ENCODE measurements around the gene ANKS1A. TPM values are rescaled to one million over a fixed set of nuclear protein-coding genes. Genes with fewer than 3 reads are reported as not detected.
A peak's percentile ranks its signal among the peaks of the same experiment; 100 is the strongest.

Gene ANKS1A
- total RNA-seq, 1 donor from 2014 or later: 9.9 TPM

DNA sequence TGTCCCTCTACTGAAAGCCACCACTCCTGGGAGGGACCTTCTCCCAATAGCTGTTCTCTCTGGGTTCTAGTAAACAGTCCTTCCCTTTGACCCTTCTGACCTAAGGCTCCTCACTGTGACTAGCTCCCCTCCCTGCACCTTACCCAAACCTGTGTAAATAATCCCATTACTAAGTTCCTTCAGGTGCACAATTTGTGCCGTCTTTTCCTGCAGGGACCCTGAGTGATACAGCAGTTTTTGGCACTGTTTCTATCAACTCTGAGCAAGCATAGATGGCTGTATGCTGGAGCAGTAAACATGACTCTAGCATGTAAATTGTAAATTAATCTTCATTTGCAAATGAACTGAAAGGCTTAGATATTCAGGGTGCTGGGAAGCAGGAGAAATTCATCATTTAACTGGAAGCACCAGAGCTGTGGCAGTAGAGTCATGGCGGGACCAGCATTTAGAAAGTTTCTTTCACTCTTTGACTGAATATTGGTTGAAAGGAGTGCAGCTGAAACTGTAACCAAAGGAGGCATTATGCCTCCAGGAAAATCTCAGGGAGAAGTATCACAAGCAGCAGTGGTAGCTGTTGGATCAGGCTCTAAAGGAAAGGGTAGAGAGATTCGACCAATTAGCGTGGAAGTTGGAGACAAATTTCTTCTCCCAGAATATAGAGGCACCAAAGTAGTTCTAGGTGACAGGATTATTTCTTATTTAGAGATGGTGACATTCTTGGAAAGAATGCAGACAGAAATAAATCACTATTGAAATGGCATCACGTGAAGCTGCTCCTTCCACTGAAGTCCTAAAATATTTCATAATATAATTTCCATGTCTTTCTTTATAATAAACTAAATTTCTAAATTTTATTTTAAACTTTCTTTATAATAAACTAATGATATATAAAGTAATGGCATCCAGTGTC is 134.3 kb downstream of the ANKS1A start:
- no peak for DNase-seq (ENCODE audit: low spot score)

DNA sequence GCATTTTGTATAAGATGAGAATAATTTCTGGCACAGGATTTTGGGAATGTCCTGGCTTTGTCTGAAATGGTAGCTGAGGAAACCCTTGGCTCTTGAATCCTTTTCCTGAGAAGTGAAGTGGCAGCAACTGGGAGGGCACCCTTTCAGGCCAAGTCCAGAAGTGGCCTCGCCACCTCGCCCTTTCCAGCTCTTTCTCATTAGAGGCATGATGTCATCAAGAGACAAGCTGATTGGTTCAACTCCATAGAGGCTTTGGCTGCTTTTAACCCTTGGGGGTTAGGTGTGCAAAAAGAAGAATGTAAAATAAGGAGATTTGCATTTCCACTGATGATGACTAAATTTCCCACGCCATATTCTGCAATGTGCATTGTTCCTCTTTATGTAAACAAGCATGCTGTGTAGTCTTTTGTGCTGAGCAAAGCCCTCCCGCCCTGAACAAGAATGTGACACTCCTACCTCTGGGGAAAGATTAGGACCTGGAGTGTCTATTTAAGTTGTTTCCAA is 135.5 kb downstream of the ANKS1A start:
- DNase-seq (ENCODE audit: low spot score): peak; percentile 56

- no peak for DNase-seq (ENCODE audit: low spot score)
Observed at GRCh38 chr6:35025232-35026188, 136.5 kb downstream of the ANKS1A start.

- DNase-seq (ENCODE audit: low spot score): no peak
Observed at GRCh38 chr6:35026434-35027222, 137.6 kb downstream of the ANKS1A start.

GRCh38 chr6:35027807-35028206 is 138.8 kb downstream of the ANKS1A start:
- no peak for DNase-seq (ENCODE audit: low spot score)

GRCh38 chr6:35028781-35029769 is 140.0 kb downstream of the ANKS1A start:
- no peak for DNase-seq (ENCODE audit: low spot score)

GRCh38 chr6:35030099-35030498 is 141.0 kb downstream of the ANKS1A start:
- no peak for DNase-seq (ENCODE audit: low spot score)

- no peak for DNase-seq (ENCODE audit: low spot score)
Observed at GRCh38 chr6:35031611-35032529, 142.8 kb downstream of the ANKS1A start.

- DNase-seq (ENCODE audit: low spot score): no peak
Observed at GRCh38 chr6:35033683-35034082, 144.6 kb downstream of the ANKS1A start.

- DNase-seq (ENCODE audit: low spot score): no peak
Observed at GRCh38 chr6:35034411-35035191, 145.5 kb downstream of the ANKS1A start.

GRCh38 chr6:35035481-35036030 is 146.5 kb downstream of the ANKS1A start:
- no peak for DNase-seq (ENCODE audit: low spot score)

GRCh38 chr6:35036059-35036827 is 147.2 kb downstream of the ANKS1A start:
- DNase-seq (ENCODE audit: low spot score): no peak

GRCh38 chr6:35036828-35037663 is 148.0 kb downstream of the ANKS1A start:
- DNase-seq (ENCODE audit: low spot score): no peak

GRCh38 chr6:35037664-35038038 is 148.6 kb downstream of the ANKS1A start:
- no peak for DNase-seq (ENCODE audit: low spot score)

- no peak for DNase-seq (ENCODE audit: low spot score)
Observed at GRCh38 chr6:35038076-35038475, 149.0 kb downstream of the ANKS1A start.

GRCh38 chr6:35040398-35040797 is 151.3 kb downstream of the ANKS1A start:
- no peak for DNase-seq (ENCODE audit: low spot score)
